GM19023 (cell line): ENCODE results near the gene SLC29A3.
"Not testable (repeated sequence)": the region's sequence is repeated elsewhere in the genome, so short reads cannot be mapped to it uniquely, and the experiment has no call there.

Experiments used
- ATAC-seq: cut with Tn5 transposase; IDR thresholded peaks from one replicate; pipeline ENCODE4 v1.9.1; 2021; ENCODE audit warnings: mild to moderate bottlenecking, moderate library complexity; ENCODE audit not compliant: unreplicated experiment

Gene SLC29A3

GRCh38 chr10:71283876-71284275, 35.2 kb upstream of the SLC29A3 start:
- ATAC-seq, result no peak

GRCh38 chr10:71284544-71285179, 34.4 kb upstream of the SLC29A3 start:
- ATAC-seq, result no peak

DNA sequence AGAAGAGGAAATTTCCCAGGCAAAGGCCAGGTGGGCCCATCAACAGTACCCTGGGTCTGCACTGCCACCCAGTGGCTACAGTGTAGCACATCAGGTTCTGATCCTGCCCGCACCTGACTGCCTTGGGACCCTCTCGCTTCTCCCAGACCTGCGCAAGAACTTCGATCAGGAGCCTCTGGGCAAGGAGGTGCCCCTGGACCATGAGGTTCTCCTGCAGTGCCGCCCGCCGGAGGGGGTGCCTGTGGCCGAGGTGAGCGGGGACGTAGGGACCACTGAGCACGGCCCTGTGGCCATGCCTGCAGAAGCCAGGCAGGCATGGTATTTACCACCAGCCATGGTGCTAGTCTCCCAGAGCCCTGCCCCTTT, 33.9 kb upstream of the SLC29A3 start:
- ATAC-seq, result no peak

DNA sequence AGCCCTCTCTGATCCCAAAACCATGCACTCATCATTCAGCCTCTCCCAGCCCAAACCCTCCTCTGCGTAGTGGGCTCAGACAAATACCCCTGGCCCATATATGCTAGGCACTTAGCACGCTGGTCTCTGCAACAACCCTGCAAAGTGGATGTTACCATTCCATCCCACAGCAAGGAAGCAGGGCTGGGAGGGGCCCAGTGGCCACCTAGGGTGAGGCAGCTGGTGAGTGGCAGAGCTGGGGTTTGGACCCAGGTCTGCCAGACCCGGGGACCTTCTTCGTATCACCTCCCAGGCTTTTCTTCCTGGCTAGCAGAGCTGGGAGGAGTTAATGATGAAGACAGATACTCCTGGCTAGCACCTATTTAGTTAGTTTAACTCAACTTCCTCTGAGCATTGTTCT, 33.1 kb upstream of the SLC29A3 start:
- no peak for ATAC-seq

DNA sequence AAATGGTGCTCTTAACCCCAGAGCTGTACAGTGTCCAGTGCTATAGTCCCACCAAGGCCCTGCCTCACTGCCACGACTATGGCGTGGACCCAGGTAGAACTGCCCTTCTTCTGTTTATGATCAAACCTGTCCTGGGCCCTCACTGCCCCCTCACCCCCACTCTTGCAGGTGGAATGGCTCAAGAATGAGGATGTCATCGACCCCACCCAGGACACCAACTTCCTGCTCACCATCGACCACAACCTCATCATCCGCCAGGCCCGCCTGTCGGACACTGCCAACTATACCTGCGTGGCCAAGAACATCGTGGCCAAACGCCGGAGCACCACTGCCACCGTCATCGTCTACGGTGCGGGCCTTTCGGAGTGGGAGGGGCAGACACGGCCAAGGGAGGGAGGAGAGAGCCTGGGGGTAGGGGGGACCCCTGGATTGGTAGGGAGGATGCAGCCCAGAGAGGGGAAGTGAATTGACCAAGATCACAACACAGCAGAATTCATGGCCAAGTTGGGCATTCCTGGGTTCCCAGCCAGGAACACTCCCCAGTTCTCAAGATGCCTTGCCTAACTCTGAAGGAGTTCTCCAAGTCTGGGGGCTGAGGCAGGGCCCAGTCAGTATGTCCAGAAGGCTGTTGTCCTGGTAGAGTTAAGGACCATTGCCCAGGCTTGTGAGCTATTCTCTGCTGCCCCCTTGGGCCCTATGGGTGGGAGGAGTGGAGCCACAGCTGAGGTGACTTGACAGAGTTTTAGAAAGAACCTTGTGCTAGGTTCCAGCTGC, 32.4 kb upstream of the SLC29A3 start:
- no peak for ATAC-seq

DNA sequence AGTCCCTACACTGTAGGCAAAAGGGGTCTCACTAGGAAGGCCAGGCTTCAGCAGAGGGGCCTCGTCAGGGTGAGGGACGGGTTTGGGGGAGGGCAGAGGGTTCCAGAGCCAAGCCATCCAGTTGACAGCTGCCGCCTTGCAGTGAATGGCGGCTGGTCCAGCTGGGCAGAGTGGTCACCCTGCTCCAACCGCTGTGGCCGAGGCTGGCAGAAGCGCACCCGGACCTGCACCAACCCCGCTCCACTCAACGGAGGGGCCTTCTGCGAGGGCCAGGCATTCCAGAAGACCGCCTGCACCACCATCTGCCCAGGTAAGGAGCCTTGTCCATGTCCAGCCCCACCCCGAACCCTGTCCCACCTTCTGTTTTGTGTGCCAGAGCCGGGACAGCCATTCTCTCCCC, 31.6 kb upstream of the SLC29A3 start:
- no peak for ATAC-seq

GRCh38 chr10:71288461-71288860, 30.6 kb upstream of the SLC29A3 start:
- ATAC-seq, result no peak

GRCh38 chr10:71289421-71290130, 29.5 kb upstream of the SLC29A3 start:
- ATAC-seq, result no peak

- no peak for ATAC-seq
These were observed 28.7 kb upstream of the SLC29A3 start for GRCh38 chr10:71290331-71290730.

- ATAC-seq, result no peak
These were observed 28.1 kb upstream of the SLC29A3 start for GRCh38 chr10:71290806-71291527.

- ATAC-seq, result no peak
These were observed 27.5 kb upstream of the SLC29A3 start for GRCh38 chr10:71291528-71291900.

GRCh38 chr10:71292624-71293445, 26.2 kb upstream of the SLC29A3 start:
- ATAC-seq, result no peak

DNA sequence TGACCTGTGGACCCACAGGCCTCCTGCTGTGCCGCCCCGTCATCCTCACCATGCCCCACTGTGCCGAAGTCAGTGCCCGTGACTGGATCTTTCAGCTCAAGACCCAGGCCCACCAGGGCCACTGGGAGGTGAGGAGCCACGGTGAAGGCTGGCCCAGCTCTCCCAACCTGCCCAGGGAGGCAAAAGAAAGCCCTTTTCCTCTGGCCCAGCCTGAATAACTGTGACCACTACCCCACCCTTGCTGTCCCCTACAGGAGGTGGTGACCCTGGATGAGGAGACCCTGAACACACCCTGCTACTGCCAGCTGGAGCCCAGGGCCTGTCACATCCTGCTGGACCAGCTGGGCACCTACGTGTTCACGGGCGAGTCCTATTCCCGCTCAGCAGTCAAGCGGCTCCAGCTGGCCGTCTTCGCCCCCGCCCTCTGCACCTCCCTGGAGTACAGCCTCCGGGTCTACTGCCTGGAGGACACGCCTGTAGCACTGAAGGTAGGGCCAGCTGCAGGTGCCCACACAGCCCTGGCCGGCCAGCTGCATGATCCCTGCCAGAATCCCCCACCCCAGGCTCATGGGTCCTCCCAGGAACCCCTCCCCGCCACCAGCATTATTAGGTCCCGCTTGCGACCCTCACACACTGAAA, 25.5 kb upstream of the SLC29A3 start:
- ATAC-seq, result no peak

DNA sequence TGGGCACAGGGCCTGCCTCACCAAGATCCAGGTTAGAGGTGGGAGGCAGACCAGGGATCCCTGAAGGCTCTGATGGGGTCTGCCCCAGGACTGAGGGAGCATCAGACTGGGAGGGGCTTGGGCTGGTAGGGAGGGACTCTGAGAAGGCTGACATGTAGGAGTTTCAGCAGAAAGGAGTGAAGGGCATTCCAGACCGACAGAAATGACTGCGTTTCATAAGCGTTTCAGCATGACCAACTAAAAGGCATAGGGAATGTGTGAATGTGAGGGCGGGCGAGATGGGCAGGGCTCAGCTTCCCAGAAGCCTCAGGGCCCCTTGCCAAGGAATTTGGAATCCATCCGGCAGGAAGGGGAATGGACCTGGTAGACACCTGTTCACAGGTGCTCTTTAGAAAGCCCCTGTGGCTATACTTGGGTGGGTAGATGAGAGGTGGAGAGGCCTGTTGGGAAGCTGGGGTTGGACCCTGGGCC, 24.9 kb upstream of the SLC29A3 start:
- no peak for ATAC-seq

- ATAC-seq, result no peak
These were observed 24.2 kb upstream of the SLC29A3 start for GRCh38 chr10:71294856-71295255.

DNA sequence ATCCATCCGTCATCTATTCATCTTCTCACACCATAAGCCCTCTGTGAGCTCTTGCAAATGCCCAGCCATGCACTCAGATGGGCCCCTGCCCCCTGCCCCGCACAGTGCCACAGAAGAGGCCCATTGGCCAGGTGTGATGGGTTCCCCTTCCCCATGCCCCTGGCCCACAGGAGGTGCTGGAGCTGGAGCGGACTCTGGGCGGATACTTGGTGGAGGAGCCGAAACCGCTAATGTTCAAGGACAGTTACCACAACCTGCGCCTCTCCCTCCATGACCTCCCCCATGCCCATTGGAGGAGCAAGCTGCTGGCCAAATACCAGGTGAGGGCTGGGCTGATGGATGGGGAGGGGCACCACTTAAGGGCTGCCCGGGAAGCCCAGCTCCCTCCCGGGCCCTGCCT, 23.4 kb upstream of the SLC29A3 start:
- ATAC-seq, result no peak

- ATAC-seq, result no peak
These were observed 23.0 kb upstream of the SLC29A3 start for GRCh38 chr10:71296086-71296485.

DNA sequence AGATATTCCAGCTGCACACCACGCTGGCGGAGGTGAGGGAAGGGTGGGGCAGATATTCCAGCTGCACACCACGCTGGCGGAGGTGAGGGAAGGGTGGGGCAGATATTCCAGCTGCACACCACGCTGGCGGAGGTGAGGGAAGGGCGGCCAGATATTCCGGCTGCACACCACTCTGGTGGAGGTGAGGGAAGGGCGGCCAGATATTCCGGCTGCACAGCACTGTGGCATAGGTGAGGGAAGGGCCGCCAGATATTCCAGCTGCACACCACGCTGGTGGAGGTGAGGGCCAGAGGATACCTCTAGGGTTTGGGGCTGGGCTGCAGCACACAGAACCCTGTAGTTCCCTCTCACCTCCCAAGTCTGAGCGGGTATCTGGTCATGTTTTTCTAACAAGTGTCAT, 22.2 kb upstream of the SLC29A3 start:
- ATAC-seq, result not testable (repeated sequence)

GRCh38 chr10:71297343-71297742, 21.7 kb upstream of the SLC29A3 start:
- ATAC-seq, result no peak
